GM12874 (cell line): ENCODE results near the gene DACT1.

Source experiments
- CTCF ChIP-seq: IDR thresholded peaks from 2 replicates; pipeline ENCODE4 v1.5.1; 2011; ENCODE audit warnings: low read depth, mild to moderate bottlenecking, control low read depth, low read length, moderate library complexity; ENCODE audit not compliant: insufficient read depth

Gene DACT1

GRCh38 chr14:58669556-58670200 lies 31.9 kb downstream of the DACT1 start:
- no peak for TF ChIP-seq CTCF

- TF ChIP-seq CTCF: no peak
Observed at GRCh38 chr14:58671024-58671423, 33.3 kb downstream of the DACT1 start.

- TF ChIP-seq CTCF: no peak
Observed at GRCh38 chr14:58671436-58671835, 33.7 kb downstream of the DACT1 start.

GRCh38 chr14:58673722-58674121 lies 36.0 kb downstream of the DACT1 start:
- TF ChIP-seq CTCF: no peak

- TF ChIP-seq CTCF: no peak
Observed at GRCh38 chr14:58677001-58677400, 39.2 kb downstream of the DACT1 start.

GRCh38 chr14:58677517-58677916 lies 39.8 kb downstream of the DACT1 start:
- no peak for TF ChIP-seq CTCF

- no peak for TF ChIP-seq CTCF
Observed at GRCh38 chr14:58677996-58678395, 40.2 kb downstream of the DACT1 start.
